NB4 (cell line): Measurements from ENCODE around the gene NTM.
"Not testable (repeated sequence)": the region's sequence is repeated elsewhere in the genome, so short reads cannot be mapped to it uniquely, and the experiment has no call there.

Experiments used
- CTCF ChIP-seq: IDR thresholded peaks from one replicate; pipeline ENCODE4 v1.5.1; 2012; ENCODE audit warnings: low read depth, low read length
- POLR2A ChIP-seq: IDR thresholded peaks from 2 replicates; pipeline ENCODE4 v1.6.1; 2011; ENCODE audit warnings: mild to moderate bottlenecking; ENCODE audit not compliant: insufficient read length; ENCODE audit errors: extremely low read depth
- TF ChIP-seq, protein P1 (sequence below): IDR thresholded peaks from 2 replicates; pipeline ENCODE4 v1.6.1; 2011; ENCODE audit warnings: low read depth, low read length

- TF ChIP-seq, protein P1, sequence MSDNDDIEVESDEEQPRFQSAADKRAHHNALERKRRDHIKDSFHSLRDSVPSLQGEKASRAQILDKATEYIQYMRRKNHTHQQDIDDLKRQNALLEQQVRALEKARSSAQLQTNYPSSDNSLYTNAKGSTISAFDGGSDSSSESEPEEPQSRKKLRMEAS: not testable (repeated sequence)
- not testable (repeated sequence) for TF ChIP-seq CTCF, POLR2A
Measured at GRCh38 chr11:131342442-131342841, 28.0 kb upstream of the NTM start.
